ENCODE measurements around the gene CPEB3.
"Not testable (repeated sequence)": the region's sequence is repeated elsewhere in the genome, so short reads cannot be mapped to it uniquely, and the experiment has no call there.

The CPEB3 gene

GRCh38 chr10:92216608-92217007 lies 74.3 kb downstream of the CPEB3 start:
- DNase-seq (ENCODE audit: low read depth in 2 of 3, low spot score in 1 of 3), result not testable (repeated sequence)

GRCh38 chr10:92215222-92215621 lies 75.7 kb downstream of the CPEB3 start:
- DNase-seq (ENCODE audit: low read depth in 2 of 3, low spot score in 1 of 3), result not testable (repeated sequence)

GRCh38 chr10:92213049-92213448 lies 77.8 kb downstream of the CPEB3 start:
- DNase-seq (ENCODE audit: low read depth in 2 of 3, low spot score in 1 of 3), result no peak

GRCh38 chr10:92208736-92209135 lies 82.1 kb downstream of the CPEB3 start:
- DNase-seq (ENCODE audit: low read depth in 2 of 3, low spot score in 1 of 3), result no peak

GRCh38 chr10:92208157-92208720 lies 82.6 kb downstream of the CPEB3 start:
- no peak for DNase-seq (ENCODE audit: low read depth in 2 of 3, low spot score in 1 of 3)

GRCh38 chr10:92207061-92207460 lies 83.8 kb downstream of the CPEB3 start:
- no peak for DNase-seq (ENCODE audit: low read depth in 2 of 3, low spot score in 1 of 3)

- DNase-seq (ENCODE audit: low read depth in 2 of 3, low spot score in 1 of 3), result no peak
Observed at GRCh38 chr10:92203919-92204623, 86.8 kb downstream of the CPEB3 start.

- DNase-seq (ENCODE audit: low read depth in 2 of 3, low spot score in 1 of 3), result no peak
Observed at GRCh38 chr10:92202536-92202935, 88.3 kb downstream of the CPEB3 start.

GRCh38 chr10:92200564-92200963 lies 90.3 kb downstream of the CPEB3 start:
- no peak for DNase-seq (ENCODE audit: low read depth in 2 of 3, low spot score in 1 of 3)

- no peak for DNase-seq (ENCODE audit: low read depth in 2 of 3, low spot score in 1 of 3)
Observed at GRCh38 chr10:92187101-92187500, 103.8 kb downstream of the CPEB3 start.

GRCh38 chr10:92184977-92185376 lies 105.9 kb downstream of the CPEB3 start:
- DNase-seq (ENCODE audit: low read depth in 2 of 3, low spot score in 1 of 3), result no peak

GRCh38 chr10:92183199-92183598 lies 107.7 kb downstream of the CPEB3 start:
- DNase-seq (ENCODE audit: low read depth in 2 of 3, low spot score in 1 of 3), result no peak

GRCh38 chr10:92181575-92181974 lies 109.3 kb downstream of the CPEB3 start:
- no peak for DNase-seq (ENCODE audit: low read depth in 2 of 3, low spot score in 1 of 3)

- DNase-seq (ENCODE audit: low read depth in 2 of 3, low spot score in 1 of 3), result no peak
Observed at GRCh38 chr10:92180399-92180798, 110.5 kb downstream of the CPEB3 start.

- no peak for DNase-seq (ENCODE audit: low read depth in 2 of 3, low spot score in 1 of 3)
Observed at GRCh38 chr10:92177546-92177945, 113.3 kb downstream of the CPEB3 start.

GRCh38 chr10:92175164-92175563 lies 115.7 kb downstream of the CPEB3 start:
- DNase-seq (ENCODE audit: low read depth in 2 of 3, low spot score in 1 of 3), result no peak

- no peak for DNase-seq (ENCODE audit: low read depth in 2 of 3, low spot score in 1 of 3)
Observed at GRCh38 chr10:92173996-92174395, 116.9 kb downstream of the CPEB3 start.

- DNase-seq (ENCODE audit: low read depth in 2 of 3, low spot score in 1 of 3), result no peak
Observed at GRCh38 chr10:92164036-92164696, 126.7 kb downstream of the CPEB3 start.

- DNase-seq (ENCODE audit: low read depth in 2 of 3, low spot score in 1 of 3), result no peak
Observed at GRCh38 chr10:92162541-92162940, 128.3 kb downstream of the CPEB3 start.

- DNase-seq (ENCODE audit: low read depth in 2 of 3, low spot score in 1 of 3), result no peak
Observed at GRCh38 chr10:92156874-92157773, 133.8 kb downstream of the CPEB3 start.

GRCh38 chr10:92150823-92151222 lies 140.1 kb downstream of the CPEB3 start:
- DNase-seq (ENCODE audit: low read depth in 2 of 3, low spot score in 1 of 3), result no peak

Data from stimulated activated CD4-positive, alpha-beta T cell treated with anti-CD3 and anti-CD28 coated beads, Interleukin-12 subunit alpha, Interleukin-12 subunit beta, amount 100 ng/mL, for 48 hours (primary cell).